ENCODE results near the gene ADPRM. TPM values are rescaled to one million over a fixed set of nuclear protein-coding genes. Genes with fewer than 3 reads are reported as not detected.

ADPRM gene
- polyA plus RNA-seq, 1 donor (not counting 4 experiments of a cell fraction or from before 2014, with no cell fraction given): 15.0 TPM

DNA sequence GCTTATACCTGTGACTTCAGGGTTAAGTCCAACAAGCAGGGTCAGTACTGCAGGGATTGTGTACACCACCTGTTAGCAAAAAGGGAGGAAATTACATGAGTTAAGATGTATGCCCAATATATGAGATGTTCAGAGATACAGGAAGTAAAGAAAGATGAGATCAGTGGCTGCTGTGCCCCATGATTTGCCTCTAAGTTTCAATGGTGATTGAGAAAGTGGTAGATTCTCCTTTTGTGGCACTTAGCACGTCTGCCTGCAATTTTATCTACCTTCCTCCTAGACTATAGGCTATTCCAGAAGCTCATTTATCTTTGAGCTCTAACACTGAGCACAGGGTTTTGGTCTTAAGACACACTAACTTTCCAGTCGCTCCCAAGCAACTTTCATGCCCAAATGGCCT, 28.8 kb downstream of the ADPRM start:
- no peak overlapping the region for H3K9ac ChIP-seq (ENCODE audit: control insufficient read depth, extremely low read depth, insufficient read depth, low read length)
- H3K4me1 ChIP-seq (ENCODE audit: control insufficient read depth, extremely low read depth, insufficient read depth, low read length): peaks cover 5% of the 10 kb centered on the region
- H3K9me3 ChIP-seq (ENCODE audit: control insufficient read depth, low read depth, low read length): no peaks in the 10 kb centered on the region
- H4K20me1 ChIP-seq (ENCODE audit: control insufficient read depth, extremely low read depth, insufficient read depth, low read length): no peaks in the 10 kb centered on the region
- H3K79me2 ChIP-seq (ENCODE audit: control insufficient read depth, insufficient read depth, low read length): no peaks in the 10 kb centered on the region
- no peaks in the 10 kb centered on the region for H3K9me1 ChIP-seq (ENCODE audit: control insufficient read depth, extremely low read depth, insufficient read depth, low read length)
- H3K4me2 ChIP-seq (ENCODE audit: control insufficient read depth, extremely low read depth, insufficient read depth, low read depth, low read length): no peak overlapping the region
- H2AFZ ChIP-seq (ENCODE audit: control insufficient read depth, low read length): no peak overlapping the region
- DNase-seq (ENCODE audit: low read depth, low spot score) (no peak), FAIRE-seq (no peak)
- dilution Hi-C loops (cut with MboI; ENCODE audit: extremely low pct_ligation_motif_present, low sequenced_read_pairs): no loop called here
- H3K27ac ChIP-seq (ENCODE audit: control insufficient read depth, insufficient read depth, low read length): no peak overlapping the region
- H3K4me3 ChIP-seq (ENCODE audit: control insufficient read depth in 2 of 3, extremely low read depth in 1 of 3, insufficient read depth in 2 of 3, low read depth in 1 of 3, low read length in 3 of 3): no peak overlapping the region
- H3K36me3 ChIP-seq (ENCODE audit: control insufficient read depth in 2 of 2, extremely low read depth in 1 of 2, insufficient read depth in 2 of 2, low read length in 2 of 2): no peaks in the 10 kb centered on the region
- H3K27me3 ChIP-seq (ENCODE audit: control insufficient read depth, extremely low read depth, insufficient read depth, low read length): no peaks in the 10 kb centered on the region
- TF ChIP-seq EZH2 (IDR thresholded peaks at IDR 0.05; ENCODE audit: low read length): no peak
- TF ChIP-seq, protein P1, sequence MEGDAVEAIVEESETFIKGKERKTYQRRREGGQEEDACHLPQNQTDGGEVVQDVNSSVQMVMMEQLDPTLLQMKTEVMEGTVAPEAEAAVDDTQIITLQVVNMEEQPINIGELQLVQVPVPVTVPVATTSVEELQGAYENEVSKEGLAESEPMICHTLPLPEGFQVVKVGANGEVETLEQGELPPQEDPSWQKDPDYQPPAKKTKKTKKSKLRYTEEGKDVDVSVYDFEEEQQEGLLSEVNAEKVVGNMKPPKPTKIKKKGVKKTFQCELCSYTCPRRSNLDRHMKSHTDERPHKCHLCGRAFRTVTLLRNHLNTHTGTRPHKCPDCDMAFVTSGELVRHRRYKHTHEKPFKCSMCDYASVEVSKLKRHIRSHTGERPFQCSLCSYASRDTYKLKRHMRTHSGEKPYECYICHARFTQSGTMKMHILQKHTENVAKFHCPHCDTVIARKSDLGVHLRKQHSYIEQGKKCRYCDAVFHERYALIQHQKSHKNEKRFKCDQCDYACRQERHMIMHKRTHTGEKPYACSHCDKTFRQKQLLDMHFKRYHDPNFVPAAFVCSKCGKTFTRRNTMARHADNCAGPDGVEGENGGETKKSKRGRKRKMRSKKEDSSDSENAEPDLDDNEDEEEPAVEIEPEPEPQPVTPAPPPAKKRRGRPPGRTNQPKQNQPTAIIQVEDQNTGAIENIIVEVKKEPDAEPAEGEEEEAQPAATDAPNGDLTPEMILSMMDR (optimal IDR thresholded peaks at IDR 0.05 in 1 of 3, IDR thresholded peaks at IDR 0.05 in 1 of 3, conservative IDR thresholded peaks at IDR 0.05 in 1 of 3; ENCODE audit: extremely low read depth in 1 of 3, insufficient read depth in 2 of 3, low read length in 3 of 3): no peak

DNA sequence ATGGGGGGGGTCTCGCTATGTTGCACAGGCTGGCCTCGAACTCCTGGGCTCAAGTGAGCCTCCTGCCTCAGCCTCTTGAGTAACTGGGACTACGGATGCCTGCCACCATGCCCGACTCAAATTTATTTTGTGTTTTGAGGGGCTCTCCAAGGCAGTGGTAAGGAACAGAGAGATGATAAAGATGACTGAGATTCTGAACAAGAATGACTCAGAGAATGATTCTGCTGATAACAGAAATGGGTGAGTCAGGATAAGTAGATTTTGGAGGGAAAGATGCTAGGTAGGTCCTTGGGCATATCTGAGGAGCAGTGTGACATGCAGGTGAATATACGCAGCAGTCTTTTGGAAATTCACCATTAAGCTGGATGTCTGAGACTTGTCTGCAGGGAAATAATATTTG, 29.8 kb downstream of the ADPRM start:
- Histone ChIP-seq H3K4me2 (ENCODE audit: control insufficient read depth, extremely low read depth, insufficient read depth, low read depth, low read length) (no peak overlapping the region), H3K9me1 (ENCODE audit: control insufficient read depth, extremely low read depth, insufficient read depth, low read length) (no peaks in the 10 kb centered on the region), H3K27me3 (ENCODE audit: control insufficient read depth, extremely low read depth, insufficient read depth, low read length) (no peaks in the 10 kb centered on the region), H2AFZ (ENCODE audit: control insufficient read depth, low read length) (no peak overlapping the region), H3K36me3 (ENCODE audit: control insufficient read depth in 2 of 2, extremely low read depth in 1 of 2, insufficient read depth in 2 of 2, low read length in 2 of 2) (no peaks in the 10 kb centered on the region), H3K79me2 (ENCODE audit: control insufficient read depth, insufficient read depth, low read length) (no peaks in the 10 kb centered on the region), H3K9me3 (ENCODE audit: control insufficient read depth, low read depth, low read length) (no peaks in the 10 kb centered on the region), H3K4me3 (ENCODE audit: control insufficient read depth in 2 of 3, extremely low read depth in 1 of 3, insufficient read depth in 2 of 3, low read depth in 1 of 3, low read length in 3 of 3) (no peak overlapping the region), H3K9ac (ENCODE audit: control insufficient read depth, extremely low read depth, insufficient read depth, low read length) (no peak overlapping the region), H4K20me1 (ENCODE audit: control insufficient read depth, extremely low read depth, insufficient read depth, low read length) (no peaks in the 10 kb centered on the region), H3K4me1 (ENCODE audit: control insufficient read depth, extremely low read depth, insufficient read depth, low read length) (peaks cover 5% of the 10 kb centered on the region), H3K27ac (ENCODE audit: control insufficient read depth, insufficient read depth, low read length) (no peak overlapping the region)
- dilution Hi-C loops (cut with MboI; ENCODE audit: extremely low pct_ligation_motif_present, low sequenced_read_pairs): no loop called here
- no peak for FAIRE-seq
- no peak for TF ChIP-seq EZH2 (IDR thresholded peaks at IDR 0.05; ENCODE audit: low read length)
- TF ChIP-seq, protein P1 (optimal IDR thresholded peaks at IDR 0.05 in 1 of 3, IDR thresholded peaks at IDR 0.05 in 1 of 3, conservative IDR thresholded peaks at IDR 0.05 in 1 of 3; ENCODE audit: extremely low read depth in 1 of 3, insufficient read depth in 2 of 3, low read length in 3 of 3): no peak
- no peak for DNase-seq (ENCODE audit: low read depth, low spot score)
